Glutamatergic neuron (in vitro differentiated cells): ENCODE results near the gene KCNN3. TPM values are rescaled to one million over a fixed set of nuclear protein-coding genes. Genes with fewer than 3 reads are reported as not detected.

Source experiments
- DNase-seq: peaks from one replicate; pipeline ENCODE4 v3.0.0; 2022
- H3K27ac Mint-ChIP-seq: one replicate; pipeline ENCODE4 v1.8.0; 2020; ENCODE audit warnings: mild to moderate bottlenecking, mixed read lengths, inconsistent platforms; ENCODE audit not compliant: unreplicated experiment
- H3K27me3 Mint-ChIP-seq: one replicate; pipeline ENCODE4 v1.8.0; 2020; ENCODE audit warnings: mild to moderate bottlenecking, moderate library complexity, mixed read lengths, inconsistent platforms; ENCODE audit not compliant: unreplicated experiment
- H3K36me3 Mint-ChIP-seq: one replicate; pipeline ENCODE4 v1.8.0; 2020; ENCODE audit warnings: mild to moderate bottlenecking, mixed read lengths, inconsistent platforms; ENCODE audit not compliant: unreplicated experiment
- H3K4me1 Mint-ChIP-seq: one replicate; pipeline ENCODE4 v1.8.0; 2020; ENCODE audit warnings: mild to moderate bottlenecking, low read depth, mixed read lengths, inconsistent platforms; ENCODE audit not compliant: unreplicated experiment
- H3K4me3 Mint-ChIP-seq: one replicate; pipeline ENCODE4 v1.8.0; 2020; ENCODE audit warnings: mild to moderate bottlenecking, mixed read lengths, inconsistent platforms; ENCODE audit not compliant: unreplicated experiment
- H3K9me3 Mint-ChIP-seq: one replicate; pipeline ENCODE4 v1.8.0; 2020; ENCODE audit warnings: mild to moderate bottlenecking, moderate library complexity, mixed read lengths, inconsistent platforms; ENCODE audit not compliant: unreplicated experiment
- CTCF ChIP-seq: fragments of 200-600 bp; sonication (generic); IDR thresholded peaks from one replicate; pipeline ENCODE4 v1.5.0; 2021; ENCODE audit not compliant: partially characterized antibody, unreplicated experiment
- total RNA-seq: library from RNA; stranded (reverse); fragmentation: NEBNext Ultra II Directional; extraction: Animal tissue kit (Norgen Biotek cat#: 25700); gene quantifications from one replicate; pipeline ENCODE4 v1.2.1, GENCODE V29; 2021; ENCODE audit not compliant: unreplicated experiment

The KCNN3 gene
- total RNA-seq, 1 donor from 2014 or later = 3.8 TPM

GRCh38 chr1:154735061-154735803, 134.8 kb downstream of the KCNN3 start:
- peaks cover under 1% of the 10 kb centered on the region for H3K36me3 Mint-ChIP-seq
- peaks cover 6% of the 10 kb centered on the region for H3K27me3 Mint-ChIP-seq
- DNase-seq = no peak
- H3K4me3 Mint-ChIP-seq = peak overlapping the region; percentile 63
- TF ChIP-seq CTCF = no peak
- H3K27ac Mint-ChIP-seq = no peak overlapping the region
- H3K9me3 Mint-ChIP-seq = peaks cover 4% of the 10 kb centered on the region
- peaks cover 19% of the 10 kb centered on the region for H3K4me1 Mint-ChIP-seq

- no peak for DNase-seq
- peaks cover 4% of the 10 kb centered on the region for H3K9me3 Mint-ChIP-seq
- no peak overlapping the region for H3K4me3 Mint-ChIP-seq
- peaks cover 24% of the 10 kb centered on the region for H3K4me1 Mint-ChIP-seq
- no peaks in the 10 kb centered on the region for H3K36me3 Mint-ChIP-seq
- H3K27ac Mint-ChIP-seq = no peak overlapping the region
- H3K27me3 Mint-ChIP-seq = peaks cover 8% of the 10 kb centered on the region
- TF ChIP-seq CTCF = no peak
Observed at GRCh38 chr1:154733621-154734020, 136.5 kb downstream of the KCNN3 start.

DNA sequence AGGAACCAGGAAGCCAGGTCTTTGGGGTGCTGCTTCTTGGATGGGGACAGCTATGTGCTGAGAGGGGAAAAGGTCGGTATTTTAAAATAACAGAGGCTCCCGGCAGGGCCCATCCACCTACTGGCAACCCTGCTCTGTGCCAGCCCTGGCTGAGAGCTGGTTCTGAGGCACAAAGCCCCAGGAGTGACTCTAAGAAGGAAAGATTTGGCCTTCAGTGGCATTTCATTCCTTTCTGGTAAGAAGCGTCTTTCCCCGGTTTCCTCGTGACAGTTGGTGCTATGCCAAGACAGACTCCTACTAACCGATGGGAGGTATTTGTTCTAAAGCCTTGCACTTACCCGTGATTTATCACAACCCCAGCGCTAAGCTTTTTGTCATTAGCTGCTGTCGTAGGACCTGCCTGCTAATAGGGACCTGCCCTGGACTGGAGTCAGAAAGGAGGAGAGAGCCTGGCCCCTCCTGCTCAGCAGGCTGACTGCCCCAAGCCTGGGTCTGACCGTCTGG, 139.0 kb downstream of the KCNN3 start:
- Mint-ChIP-seq H3K27ac (no peak overlapping the region), H3K4me1 (peaks cover 27% of the 10 kb centered on the region), H3K4me3 (no peak overlapping the region), H3K36me3 (no peaks in the 10 kb centered on the region), H3K27me3 (peaks cover 5% of the 10 kb centered on the region), H3K9me3 (peaks cover 6% of the 10 kb centered on the region)
- no peak for DNase-seq
- no peak for TF ChIP-seq CTCF

GRCh38 chr1:154730259-154730658, 139.8 kb downstream of the KCNN3 start:
- no peaks in the 10 kb centered on the region for H3K36me3 Mint-ChIP-seq
- H3K4me3 Mint-ChIP-seq = no peak overlapping the region
- no peak overlapping the region for H3K27ac Mint-ChIP-seq
- TF ChIP-seq CTCF = no peak
- no peak for DNase-seq
- peaks cover 4% of the 10 kb centered on the region for H3K27me3 Mint-ChIP-seq
- peaks cover 23% of the 10 kb centered on the region for H3K4me1 Mint-ChIP-seq
- peaks cover 4% of the 10 kb centered on the region for H3K9me3 Mint-ChIP-seq

DNA sequence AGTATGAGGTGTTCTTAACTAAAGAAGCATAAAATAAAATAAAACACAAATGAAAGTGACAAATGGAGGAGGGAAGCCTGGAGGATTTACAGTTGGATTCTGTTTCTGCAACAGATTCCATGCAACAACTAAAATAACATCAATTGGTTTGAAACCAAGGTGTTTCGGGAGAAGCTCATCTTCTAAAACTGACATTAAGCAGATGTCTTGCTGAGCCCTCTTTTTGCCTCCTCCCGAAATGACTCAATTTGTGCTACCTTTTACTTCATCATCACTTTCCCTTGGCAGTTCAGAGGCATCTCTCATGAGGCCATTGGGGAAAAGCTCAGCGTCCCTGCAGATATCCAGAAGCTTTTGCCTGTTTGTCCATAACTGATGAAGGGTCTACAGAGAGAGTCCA, 140.5 kb downstream of the KCNN3 start:
- Mint-ChIP-seq H3K9me3 (peaks cover 2% of the 10 kb centered on the region), H3K4me1 (peaks cover 19% of the 10 kb centered on the region), H3K4me3 (no peak overlapping the region), H3K36me3 (no peaks in the 10 kb centered on the region), H3K27me3 (peaks cover 2% of the 10 kb centered on the region), H3K27ac (no peak overlapping the region)
- DNase-seq = no peak
- TF ChIP-seq CTCF = no peak
